ENCODE data around the gene CARD8.

- no peak for TF ChIP-seq EZH2 (IDR thresholded peaks at IDR 0.05)
- TF ChIP-seq POLR2AphosphoS5 (IDR thresholded peaks at IDR 0.05; ENCODE audit: borderline replicate concordance, low read depth, low read length): no peak
Measured at GRCh38 chr19:48244281-48244680, 11.4 kb downstream of the CARD8 start.
